HG02763 (cell line): ENCODE measurements around the gene ACOXL.

Source experiments
- ATAC-seq: cut with Tn5 transposase; IDR thresholded peaks from one replicate; pipeline ENCODE4 v1.9.1; 2021; ENCODE audit warnings: mild to moderate bottlenecking, moderate library complexity; ENCODE audit not compliant: unreplicated experiment

Gene ACOXL

GRCh38 chr2:110904779-110905148, 172.4 kb downstream of the ACOXL start:
- ATAC-seq, result no peak

- no peak for ATAC-seq
Observed at GRCh38 chr2:110905217-110905616, 172.8 kb downstream of the ACOXL start.

GRCh38 chr2:110906613-110907298, 174.4 kb downstream of the ACOXL start:
- no peak for ATAC-seq

GRCh38 chr2:110909501-110909900, 177.1 kb downstream of the ACOXL start:
- ATAC-seq, result no peak

- ATAC-seq, result no peak
Observed at GRCh38 chr2:110910423-110910822, 178.1 kb downstream of the ACOXL start.

- ATAC-seq, result no peak
Observed at GRCh38 chr2:110919738-110920137, 187.4 kb downstream of the ACOXL start.

GRCh38 chr2:110925479-110925878, 193.1 kb downstream of the ACOXL start:
- ATAC-seq, result no peak

GRCh38 chr2:110927526-110927925, 195.2 kb downstream of the ACOXL start:
- no peak for ATAC-seq

- ATAC-seq, result no peak
Observed at GRCh38 chr2:110929528-110929927, 197.2 kb downstream of the ACOXL start.

GRCh38 chr2:110931648-110932047, 199.3 kb downstream of the ACOXL start:
- no peak for ATAC-seq

GRCh38 chr2:110933420-110933819, 201.0 kb downstream of the ACOXL start:
- no peak for ATAC-seq

- ATAC-seq, result no peak
Observed at GRCh38 chr2:110934948-110935347, 202.6 kb downstream of the ACOXL start.

GRCh38 chr2:110940376-110940910, 208.1 kb downstream of the ACOXL start:
- no peak for ATAC-seq

GRCh38 chr2:110941226-110941625, 208.9 kb downstream of the ACOXL start:
- no peak for ATAC-seq

- no peak for ATAC-seq
Observed at GRCh38 chr2:110943070-110943634, 210.8 kb downstream of the ACOXL start.

GRCh38 chr2:110946902-110947301, 214.5 kb downstream of the ACOXL start:
- ATAC-seq, result no peak

GRCh38 chr2:110948027-110948674, 215.8 kb downstream of the ACOXL start:
- no peak for ATAC-seq

- no peak for ATAC-seq
Observed at GRCh38 chr2:110950281-110950680, 217.9 kb downstream of the ACOXL start.

GRCh38 chr2:110955045-110955444, 222.7 kb downstream of the ACOXL start:
- no peak for ATAC-seq

GRCh38 chr2:110955556-110955955, 223.2 kb downstream of the ACOXL start:
- ATAC-seq, result no peak

GRCh38 chr2:110957293-110957692, 224.9 kb downstream of the ACOXL start:
- no peak for ATAC-seq
